T-helper 17 cell (primary cell): Measurements from ENCODE around the gene MUC12. TPM values are rescaled to one million over a fixed set of nuclear protein-coding genes. Genes with fewer than 3 reads are reported as not detected.
"Not testable (repeated sequence)": the region's sequence is repeated elsewhere in the genome, so short reads cannot be mapped to it uniquely, and the experiment has no call there.

Experiments
- ATAC-seq: fragments of 150-1000 bp; cut with Tn5 transposase; 2 replicates; pipeline ENCODE4 v1.10.0; 2021; ENCODE audit warnings: mild to moderate bottlenecking, moderate library complexity
- DNase-seq, 3 donors: peaks; one replicate each; pipeline versions ENCODE4 v3.0.0 to v3.0.0-alpha.2; 2020 to 2021
- H3K9me3 ChIP-seq: one replicate; pipeline ENCODE4 v1.7.0; 2013; ENCODE audit warnings: low read length, mild to moderate bottlenecking; ENCODE audit not compliant: control insufficient read depth, poor library complexity, severe bottlenecking
- H3K27ac Mint-ChIP-seq: one replicate; pipeline ENCODE4 v1.8.0; 2022; ENCODE audit warnings: mild to moderate bottlenecking, moderate library complexity, mixed read lengths
- H3K27me3 Mint-ChIP-seq: one replicate; pipeline ENCODE4 v1.8.0; 2022; ENCODE audit warnings: mixed read lengths
- H3K36me3 Mint-ChIP-seq: one replicate; pipeline ENCODE4 v1.8.0; 2022; ENCODE audit warnings: low read depth, mixed read lengths
- H3K4me1 Mint-ChIP-seq: one replicate; pipeline ENCODE4 v1.8.0; 2022; ENCODE audit warnings: mild to moderate bottlenecking, mixed read lengths
- H3K4me3 Mint-ChIP-seq: one replicate; pipeline ENCODE4 v1.8.0; 2022; ENCODE audit warnings: mild to moderate bottlenecking, moderate library complexity, mixed read lengths
- total RNA-seq, 4 donors: library from RNA in 2 of 4; stranded (reverse) in 2 of 4; gene quantifications; one replicate each; pipeline ENCODE4 v1.2.3 and lab custom pipeline; 2022 to 2026

MUC12 gene
- total RNA-seq, 2 donors from 2014 or later, result 1.1 TPM; not detected in 1

- DNase-seq, result no peak
- peaks cover 2% of the 10 kb centered on the region for H3K36me3 Mint-ChIP-seq
These were observed 14.3 kb downstream of the MUC12 start for GRCh38 chr7:100983451-100984187.

GRCh38 chr7:100984241-100984918 is 15.0 kb downstream of the MUC12 start:
- H3K9me3 ChIP-seq, H3K4me3 Mint-ChIP-seq, H3K27ac Mint-ChIP-seq, H3K4me1 Mint-ChIP-seq, H3K36me3 Mint-ChIP-seq, ATAC-seq, DNase-seq: not testable (repeated sequence)
- H3K27me3 Mint-ChIP-seq, result peaks cover 20% of the 10 kb centered on the region

More at GRCh38 chr7:100983451-100984187, 14.3 kb downstream of the MUC12 start:
- H3K9me3 ChIP-seq, result no peaks in the 10 kb centered on the region
- Mint-ChIP-seq H3K4me3 (no peak overlapping the region), H3K27ac (no peak overlapping the region), H3K27me3 (peaks cover 20% of the 10 kb centered on the region), H3K4me1 (no peaks in the 10 kb centered on the region)
- no peak for ATAC-seq

- not testable (repeated sequence) for H3K4me1 Mint-ChIP-seq, ATAC-seq, H3K36me3 Mint-ChIP-seq, H3K9me3 ChIP-seq, DNase-seq, H3K27ac Mint-ChIP-seq, H3K4me3 Mint-ChIP-seq
- H3K27me3 Mint-ChIP-seq, result peaks cover 20% of the 10 kb centered on the region
These were observed 15.8 kb downstream of the MUC12 start for GRCh38 chr7:100985033-100985797.

- no peak overlapping the region for H3K4me3 Mint-ChIP-seq
- no peak overlapping the region for H3K27ac Mint-ChIP-seq
- no peaks in the 10 kb centered on the region for H3K36me3 Mint-ChIP-seq
- DNase-seq (no peak), ATAC-seq (no peak)
- no peaks in the 10 kb centered on the region for H3K4me1 Mint-ChIP-seq
- no peaks in the 10 kb centered on the region for H3K27me3 Mint-ChIP-seq
- no peaks in the 10 kb centered on the region for H3K9me3 ChIP-seq
These were observed 22.3 kb downstream of the MUC12 start for GRCh38 chr7:100991631-100992030.

GRCh38 chr7:100992280-100992679 is 22.9 kb downstream of the MUC12 start:
- ATAC-seq, DNase-seq, H3K4me3 Mint-ChIP-seq, H3K36me3 Mint-ChIP-seq, H3K4me1 Mint-ChIP-seq, H3K9me3 ChIP-seq, H3K27ac Mint-ChIP-seq, H3K27me3 Mint-ChIP-seq: not testable (repeated sequence)

- H3K4me1 Mint-ChIP-seq, DNase-seq, H3K27me3 Mint-ChIP-seq, H3K9me3 ChIP-seq, H3K27ac Mint-ChIP-seq, H3K4me3 Mint-ChIP-seq, H3K36me3 Mint-ChIP-seq, ATAC-seq: not testable (repeated sequence)
These were observed 25.3 kb downstream of the MUC12 start for GRCh38 chr7:100994671-100995070.

GRCh38 chr7:100998530-100998929 is 29.2 kb downstream of the MUC12 start:
- H3K36me3 Mint-ChIP-seq, H3K9me3 ChIP-seq, ATAC-seq, H3K4me3 Mint-ChIP-seq, H3K27ac Mint-ChIP-seq, H3K27me3 Mint-ChIP-seq, H3K4me1 Mint-ChIP-seq, DNase-seq: not testable (repeated sequence)

- H3K27ac Mint-ChIP-seq, ATAC-seq, H3K27me3 Mint-ChIP-seq, H3K4me3 Mint-ChIP-seq, DNase-seq, H3K36me3 Mint-ChIP-seq, H3K9me3 ChIP-seq, H3K4me1 Mint-ChIP-seq: not testable (repeated sequence)
These were observed 30.0 kb downstream of the MUC12 start for GRCh38 chr7:100999334-100999733.

GRCh38 chr7:101000025-101000424 is 30.7 kb downstream of the MUC12 start:
- not testable (repeated sequence) for H3K27ac Mint-ChIP-seq, H3K9me3 ChIP-seq, H3K27me3 Mint-ChIP-seq, H3K4me1 Mint-ChIP-seq, ATAC-seq, DNase-seq, H3K36me3 Mint-ChIP-seq, H3K4me3 Mint-ChIP-seq

GRCh38 chr7:101002333-101002732 is 33.0 kb downstream of the MUC12 start:
- not testable (repeated sequence) for H3K36me3 Mint-ChIP-seq, H3K27ac Mint-ChIP-seq, H3K9me3 ChIP-seq, ATAC-seq, DNase-seq, H3K4me1 Mint-ChIP-seq, H3K27me3 Mint-ChIP-seq
- H3K4me3 Mint-ChIP-seq, result peak overlapping the region; percentile 51

- not testable (repeated sequence) for H3K9me3 ChIP-seq, H3K4me1 Mint-ChIP-seq, H3K36me3 Mint-ChIP-seq, H3K27me3 Mint-ChIP-seq, H3K27ac Mint-ChIP-seq, ATAC-seq, DNase-seq, H3K4me3 Mint-ChIP-seq
These were observed 38.0 kb downstream of the MUC12 start for GRCh38 chr7:101007361-101007760.

GRCh38 chr7:101009629-101010028 is 40.3 kb downstream of the MUC12 start:
- peaks cover 7% of the 10 kb centered on the region for H3K4me1 Mint-ChIP-seq
- DNase-seq (no peak), ATAC-seq (no peak)
- no peaks in the 10 kb centered on the region for H3K27me3 Mint-ChIP-seq
- no peak overlapping the region for H3K4me3 Mint-ChIP-seq
- no peak overlapping the region for H3K27ac Mint-ChIP-seq
- peaks cover 5% of the 10 kb centered on the region for H3K36me3 Mint-ChIP-seq
- no peaks in the 10 kb centered on the region for H3K9me3 ChIP-seq

- peaks cover 5% of the 10 kb centered on the region for H3K36me3 Mint-ChIP-seq
- DNase-seq (no peak), ATAC-seq (no peak)
- no peaks in the 10 kb centered on the region for H3K27me3 Mint-ChIP-seq
- peak overlapping the region; percentile 41 for H3K27ac Mint-ChIP-seq
- H3K9me3 ChIP-seq, result no peaks in the 10 kb centered on the region
- H3K4me3 Mint-ChIP-seq, result no peak overlapping the region
- H3K4me1 Mint-ChIP-seq, result peaks cover 16% of the 10 kb centered on the region
These were observed 43.6 kb downstream of the MUC12 start for GRCh38 chr7:101012931-101013330.
